Adrenal gland (tissue), 19 donors: ENCODE measurements around the gene CCNT2. TPM values are rescaled to one million over a fixed set of nuclear protein-coding genes. Genes with fewer than 3 reads are reported as not detected.

Experiments
- DNase-seq, 7 donors: peaks; one replicate each; pipeline ENCODE4 v3.0.0-alpha.2; 2019 to 2020
- H3K27ac ChIP-seq, 5 donors: fragments of 200-600 bp; sonication (generic) in 4 of 5; 1 replicate in 3 of 5; 2 replicates in 2 of 5; pipeline versions ENCODE4 v1.5.1 to v1.8.0; 2016 to 2020; ENCODE audit warnings: mild to moderate bottlenecking in 1 of 5
- H3K27me3 ChIP-seq: fragments of 200-600 bp; 2 replicates; pipeline ENCODE4 v1.8.0; 2021
- H3K36me3 ChIP-seq, 2 donors: fragments of 200-600 bp; replicated peaks in 1 of 2; 1 replicate in 1 of 2; 2 replicates in 1 of 2; pipeline versions ENCODE4 v1.5.1 to v1.8.0; 2018 to 2022
- H3K4me1 ChIP-seq, 2 donors: fragments of 200-600 bp; replicated peaks in 1 of 2; 1 replicate in 1 of 2; 2 replicates in 1 of 2; pipeline versions ENCODE4 v1.5.1 to v1.8.0; 2018 to 2021
- H3K4me3 ChIP-seq, 4 donors: fragments of 200-600 bp; sonication (generic) in 3 of 4; one replicate each; pipeline ENCODE4 v1.5.1; 2016 to 2018
- H3K9me3 ChIP-seq, 3 donors: fragments of 200-600 bp; sonication (generic) in 1 of 3; replicated peaks in 1 of 3; 1 replicate in 2 of 3; 2 replicates in 1 of 3; pipeline versions ENCODE4 v1.5.1 to v1.8.0; 2016 to 2021
- CTCF ChIP-seq, 6 experiments: fragments of 450-650 bp in 4 of 6; fragments of 200-600 bp in 2 of 6; sonication (generic) in 1 of 6; IDR thresholded peaks; 1 replicate in 5 of 6; 2 replicates in 1 of 6; pipeline versions ENCODE4 v1.5.1 to v1.8.0; 2016 to 2021; ENCODE audit warnings: antibody characterized with exemption in 6 of 6, mild to moderate bottlenecking in 2 of 6, moderate library complexity in 1 of 6
- POLR2A ChIP-seq, 2 donors: fragments of 450-650 bp; IDR thresholded peaks; one replicate each; pipeline ENCODE4 v1.6.1; 2017; ENCODE audit warnings: antibody characterized with exemption in 2 of 2, mild to moderate bottlenecking in 2 of 2, moderate library complexity in 1 of 2
- WGBS, 4 donors: extraction: QIAGEN DNeasy Blood & Tissue Kit in 2 of 4; methylation state at CpG; one replicate each; pipeline versions ENCODE4 v1.1.5 to v1.1.7; 2013 to 2017; 5-methylcytosine and 5-hydroxymethylcytosine counted together
- intact Hi-C, 2 donors: fragments of 100-400 bp; cut with DNase I; formaldehyde crosslinking; loops; one replicate each; pipeline versions ENCODE4 v1.14.1 to v1.15.0; 2022 to 2023
- long read RNA-seq, 10 donors: library from polyadenylated mRNA in 3 of 10; unstranded in 2 of 10; stranded (forward) in 1 of 10; transcript quantifications; one replicate each; pipeline ENCODE4 v2.0.0 and lab custom pipeline, GENCODE V29; 2021 to 2026
- polyA plus RNA-seq, 3 donors: library from polyadenylated mRNA; stranded (reverse); fragments of 200-250 nt in 2 of 3; fragments of 350-450 nt in 1 of 3; fragmentation: Illumina TruSeq in 1 of 3; extraction: RNeasy Lipid Tissue Mini Kit (QIAGEN cat#74804) in 1 of 3; gene quantifications; one replicate each; pipeline ENCODE4 v1.2.3, GENCODE V29; 2013 to 2014
- total RNA-seq, 9 donors: library from RNA; depleted of rRNA in 4 of 9; stranded (reverse); fragments of >200 nt in 4 of 9; fragments of 120-200 nt in 1 of 9; fragmentation: NEBNext Ultra II Directional in 1 of 9; extraction: Animal tissue kit (Norgen Biotek cat#: 25700) in 1 of 9; gene quantifications; one replicate each; pipeline versions ENCODE4 v1.1.0 to v1.2.4, GENCODE V29; 2013 to 2023
- donor health status: healthy with polysubstance abuse.
- donor health status: Bipolar disorder and iron deficiency.
- donor health status: DM: yes; HTN: yes; CAD: no.
- donor health status: DM: no; HTN: no; CAD: no.
- donor health status: DM: no; HTN: no; CAD: no.
- donor health status: DM: yes; HTN: yes; CAD: no.

CCNT2 gene
- 10 to 100 TPM in 7 of 9 donors, 1 to 10 TPM in 2; 7.7 to 47.5 (median 29.5) TPM for total RNA-seq
- polyA plus RNA-seq = 10 to 100 TPM; 16.8 to 25.5 (median 23.1) TPM
- long read RNA-seq, donor 1, full-length matches to known transcripts = 13 of 13 reads
- long read RNA-seq, donor 1, partial matches to known transcripts = 0 of 13 reads
- long read RNA-seq, donor 1, other reads (novel, unspliced or antisense) = 0 of 13 reads
- long read RNA-seq, donor 2, full-length matches to known transcripts = 15 of 15 reads
- long read RNA-seq, donor 2, partial matches to known transcripts = 0 of 15 reads
- long read RNA-seq, donor 2, other reads (novel, unspliced or antisense) = 0 of 15 reads
- long read RNA-seq, donor 3, full-length matches to known transcripts = 6 of 6 reads
- long read RNA-seq, donor 3, partial matches to known transcripts = 0 of 6 reads
- long read RNA-seq, donor 3, other reads (novel, unspliced or antisense) = 0 of 6 reads
- long read RNA-seq, donor 4, full-length matches to known transcripts = 5 of 9 reads
- long read RNA-seq, donor 4, partial matches to known transcripts = 3 of 9 reads
- long read RNA-seq, donor 4, other reads (novel, unspliced or antisense) = 1 of 9 reads
- long read RNA-seq, donor 5, full-length matches to known transcripts = 18 of 27 reads
- long read RNA-seq, donor 5, partial matches to known transcripts = 4 of 27 reads
- long read RNA-seq, donor 5, other reads (novel, unspliced or antisense) = 5 of 27 reads
- long read RNA-seq, donor 6, full-length matches to known transcripts = 4 of 6 reads
- long read RNA-seq, donor 6, partial matches to known transcripts = 2 of 6 reads
- long read RNA-seq, donor 6, other reads (novel, unspliced or antisense) = 0 of 6 reads
- long read RNA-seq, donor 7, full-length matches to known transcripts = 5 of 5 reads
- long read RNA-seq, donor 7, partial matches to known transcripts = 0 of 5 reads
- long read RNA-seq, donor 7, other reads (novel, unspliced or antisense) = 0 of 5 reads
- long read RNA-seq, donor 8, full-length matches to known transcripts = 14 of 14 reads
- long read RNA-seq, donor 8, partial matches to known transcripts = 0 of 14 reads
- long read RNA-seq, donor 8, other reads (novel, unspliced or antisense) = 0 of 14 reads
- long read RNA-seq, donor 9, full-length matches to known transcripts = 7 of 7 reads
- long read RNA-seq, donor 9, partial matches to known transcripts = 0 of 7 reads
- long read RNA-seq, donor 9, other reads (novel, unspliced or antisense) = 0 of 7 reads
- long read RNA-seq, donor 10, full-length matches to known transcripts = 10 of 10 reads
- long read RNA-seq, donor 10, partial matches to known transcripts = 0 of 10 reads
- long read RNA-seq, donor 10, other reads (novel, unspliced or antisense) = 0 of 10 reads

- Histone ChIP-seq H3K4me1 (peaks cover 19 to 45% of the 10 kb centered on the region in 2 donors), H3K4me3 (peak within 1 kb of the TSS; percentile 79 to 99 (median 88)), H3K9me3 (no peaks in the 10 kb centered on the region), H3K27me3 (no peaks in the 10 kb centered on the region), H3K27ac (peak within 1 kb of the TSS; percentile 93 to 99 (median 99)), H3K36me3 (peaks cover 0 to 3% of the 10 kb centered on the region in 2 donors)
- peak; percentile 99 to 100 (median 99) for DNase-seq
- WGBS, 4 donors = 0% methylated on average over 34 to 83 of the region's 83 CpGs
- intact Hi-C loops = loop anchor here in 1 of 2 donors (10.0 kb wide), 1 partner anchor 464 kb away; no protein-coding TSS in a partner anchor
- TF ChIP-seq CTCF (IDR thresholded peaks at IDR 0.05) (peak in 3 of 6 experiments; percentile 9 to 13 (median 12)), POLR2A (IDR thresholded peaks at IDR 0.05) (peak in 1 of 2 donors; percentile 4)
Observed at GRCh38 chr2:134918526-134919340, at the start of gene CCNT2. CCNT2 (plus strand) TSS chr2:134918822; CDS start chr2:134918855, 33 bp downstream.

GRCh38 chr2:134869946-134870736 lies 48.5 kb upstream of the CCNT2 start:
- Histone ChIP-seq H3K4me1 (no peaks in the 10 kb centered on the region), H3K27ac (no peak overlapping the region), H3K36me3 (no peaks in the 10 kb centered on the region), H3K4me3 (no peak overlapping the region), H3K27me3 (no peaks in the 10 kb centered on the region), H3K9me3 (no peaks in the 10 kb centered on the region)
- TF ChIP-seq POLR2A (IDR thresholded peaks at IDR 0.05) = no peak
- TF ChIP-seq CTCF (IDR thresholded peaks at IDR 0.05) = no peak
- intact Hi-C loops = no loop called here
- peak in 1 of 7 donors; percentile 48 for DNase-seq
- 81 to 90% (median 88%) methylated on average over 7 to 8 of the region's 8 CpGs for WGBS, 4 donors

GRCh38 chr2:134873152-134873551 lies 45.5 kb upstream of the CCNT2 start:
- no peak overlapping the region for H3K4me3 ChIP-seq
- no peaks in the 10 kb centered on the region for H3K4me1 ChIP-seq
- H3K27ac ChIP-seq = no peak overlapping the region
- TF ChIP-seq CTCF (IDR thresholded peaks at IDR 0.05) (no peak), POLR2A (IDR thresholded peaks at IDR 0.05) (no peak)
- DNase-seq = no peak
- WGBS, 4 donors = 95 to 100% (median 98%) methylated on average over 2 of the region's 2 CpGs
- no peaks in the 10 kb centered on the region for H3K9me3 ChIP-seq
- no peaks in the 10 kb centered on the region for H3K36me3 ChIP-seq
- intact Hi-C loops = no loop called here
- H3K27me3 ChIP-seq = no peaks in the 10 kb centered on the region
